ENCODE data around the gene CGREF1.

GRCh38 chr2:27118525-27119329, at the start of gene CGREF1:
- TF ChIP-seq, protein P1, sequence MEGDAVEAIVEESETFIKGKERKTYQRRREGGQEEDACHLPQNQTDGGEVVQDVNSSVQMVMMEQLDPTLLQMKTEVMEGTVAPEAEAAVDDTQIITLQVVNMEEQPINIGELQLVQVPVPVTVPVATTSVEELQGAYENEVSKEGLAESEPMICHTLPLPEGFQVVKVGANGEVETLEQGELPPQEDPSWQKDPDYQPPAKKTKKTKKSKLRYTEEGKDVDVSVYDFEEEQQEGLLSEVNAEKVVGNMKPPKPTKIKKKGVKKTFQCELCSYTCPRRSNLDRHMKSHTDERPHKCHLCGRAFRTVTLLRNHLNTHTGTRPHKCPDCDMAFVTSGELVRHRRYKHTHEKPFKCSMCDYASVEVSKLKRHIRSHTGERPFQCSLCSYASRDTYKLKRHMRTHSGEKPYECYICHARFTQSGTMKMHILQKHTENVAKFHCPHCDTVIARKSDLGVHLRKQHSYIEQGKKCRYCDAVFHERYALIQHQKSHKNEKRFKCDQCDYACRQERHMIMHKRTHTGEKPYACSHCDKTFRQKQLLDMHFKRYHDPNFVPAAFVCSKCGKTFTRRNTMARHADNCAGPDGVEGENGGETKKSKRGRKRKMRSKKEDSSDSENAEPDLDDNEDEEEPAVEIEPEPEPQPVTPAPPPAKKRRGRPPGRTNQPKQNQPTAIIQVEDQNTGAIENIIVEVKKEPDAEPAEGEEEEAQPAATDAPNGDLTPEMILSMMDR (IDR thresholded peaks at IDR 0.05): no peak
- no peak for TF ChIP-seq EZH2 (IDR thresholded peaks at IDR 0.05; ENCODE audit: borderline replicate concordance, insufficient read depth, low read depth, low read length, poor library complexity, severe bottlenecking)
